ENCODE measurements around the gene CNTN2. TPM values are rescaled to one million over a fixed set of nuclear protein-coding genes. Genes with fewer than 3 reads are reported as not detected.

The CNTN2 gene
- total and polyA plus RNA-seq, 9 donors = 0.02 to 0.37 (median 0.19) TPM; not detected in 3

GRCh38 chr1:205016584-205016983 is 26.4 kb upstream of the CNTN2 start:
- no peak for DNase-seq
- intact Hi-C loops (cut with DNase I) = no loop called here
- H3K27ac ChIP-seq = no peak overlapping the region
- peaks cover 14% of the 10 kb centered on the region for H3K4me1 ChIP-seq (ENCODE audit: insufficient read depth)
- no peak overlapping the region for H3K4me3 ChIP-seq
- H3K36me3 ChIP-seq = no peaks in the 10 kb centered on the region
- H3K27me3 ChIP-seq = no peaks in the 10 kb centered on the region
- WGBS, 3 donors = 81 to 86% (median 84%) methylated on average over 13 of the region's 13 CpGs
- TF ChIP-seq, protein P1, sequence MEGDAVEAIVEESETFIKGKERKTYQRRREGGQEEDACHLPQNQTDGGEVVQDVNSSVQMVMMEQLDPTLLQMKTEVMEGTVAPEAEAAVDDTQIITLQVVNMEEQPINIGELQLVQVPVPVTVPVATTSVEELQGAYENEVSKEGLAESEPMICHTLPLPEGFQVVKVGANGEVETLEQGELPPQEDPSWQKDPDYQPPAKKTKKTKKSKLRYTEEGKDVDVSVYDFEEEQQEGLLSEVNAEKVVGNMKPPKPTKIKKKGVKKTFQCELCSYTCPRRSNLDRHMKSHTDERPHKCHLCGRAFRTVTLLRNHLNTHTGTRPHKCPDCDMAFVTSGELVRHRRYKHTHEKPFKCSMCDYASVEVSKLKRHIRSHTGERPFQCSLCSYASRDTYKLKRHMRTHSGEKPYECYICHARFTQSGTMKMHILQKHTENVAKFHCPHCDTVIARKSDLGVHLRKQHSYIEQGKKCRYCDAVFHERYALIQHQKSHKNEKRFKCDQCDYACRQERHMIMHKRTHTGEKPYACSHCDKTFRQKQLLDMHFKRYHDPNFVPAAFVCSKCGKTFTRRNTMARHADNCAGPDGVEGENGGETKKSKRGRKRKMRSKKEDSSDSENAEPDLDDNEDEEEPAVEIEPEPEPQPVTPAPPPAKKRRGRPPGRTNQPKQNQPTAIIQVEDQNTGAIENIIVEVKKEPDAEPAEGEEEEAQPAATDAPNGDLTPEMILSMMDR (IDR thresholded peaks at IDR 0.05) = no peak
- no peak for TF ChIP-seq POLR2A (IDR thresholded peaks at IDR 0.05)
- no peak for TF ChIP-seq EP300 (IDR thresholded peaks at IDR 0.05)
- no peaks in the 10 kb centered on the region for H3K9me3 ChIP-seq

DNA sequence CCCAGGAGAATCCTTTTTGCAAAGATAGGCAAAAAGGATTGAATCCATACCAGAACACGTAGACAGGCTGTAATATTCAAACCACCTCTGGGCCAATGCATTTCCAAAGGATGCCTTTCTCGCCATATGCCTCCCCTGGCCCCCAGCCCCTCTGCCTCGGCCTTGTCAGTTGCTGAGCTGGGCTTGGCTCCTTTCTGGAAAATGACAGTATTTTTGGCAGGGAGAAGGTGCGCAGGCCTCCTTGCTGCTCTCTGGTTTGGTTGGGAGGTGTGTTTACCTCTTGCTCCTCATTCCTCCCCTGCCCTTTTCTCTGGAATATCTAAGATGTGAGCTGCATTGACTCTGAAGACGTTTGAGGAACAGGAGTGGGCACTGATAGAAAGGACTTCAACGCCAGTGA is 26.0 kb upstream of the CNTN2 start:
- no peaks in the 10 kb centered on the region for H3K27me3 ChIP-seq
- no peak overlapping the region for H3K4me3 ChIP-seq
- intact Hi-C loops (cut with DNase I) = no loop called here
- no peak overlapping the region for H3K27ac ChIP-seq
- H3K9me3 ChIP-seq = no peaks in the 10 kb centered on the region
- peaks cover 10% of the 10 kb centered on the region for H3K4me1 ChIP-seq (ENCODE audit: insufficient read depth)
- WGBS, 3 donors = 85 to 86% (median 86%) methylated on average over 6 of the region's 6 CpGs
- no peak for TF ChIP-seq EP300 (IDR thresholded peaks at IDR 0.05)
- no peak for TF ChIP-seq POLR2A (IDR thresholded peaks at IDR 0.05)
- TF ChIP-seq, protein P1 (IDR thresholded peaks at IDR 0.05) = no peak
- DNase-seq = no peak
- no peaks in the 10 kb centered on the region for H3K36me3 ChIP-seq

DNA sequence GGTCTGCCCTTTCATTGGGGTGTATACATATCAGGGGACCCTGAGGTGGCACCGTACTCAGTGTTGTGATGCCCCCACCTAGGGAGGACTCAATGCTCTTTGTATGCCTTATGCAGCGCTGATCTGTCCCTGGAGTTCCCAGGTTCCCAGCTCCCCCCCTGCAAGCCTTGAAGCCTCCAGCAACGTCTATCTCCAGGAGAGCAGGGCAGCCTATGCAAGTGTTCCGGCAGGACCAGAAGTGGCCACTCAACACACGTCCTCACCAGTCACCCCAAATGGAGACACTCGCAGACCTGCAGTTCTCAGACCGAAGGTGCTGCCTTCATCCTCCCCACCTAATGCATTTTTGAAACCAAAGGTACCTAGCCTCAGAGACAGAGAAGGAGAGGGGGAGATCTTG is 25.2 kb upstream of the CNTN2 start:
- peaks cover 8% of the 10 kb centered on the region for H3K4me1 ChIP-seq (ENCODE audit: insufficient read depth)
- 93 to 95% (median 93%) methylated on average over 7 of the region's 7 CpGs for WGBS, 3 donors
- H3K36me3 ChIP-seq = no peaks in the 10 kb centered on the region
- no peak overlapping the region for H3K27ac ChIP-seq
- no peaks in the 10 kb centered on the region for H3K27me3 ChIP-seq
- intact Hi-C loops (cut with DNase I) = no loop called here
- H3K4me3 ChIP-seq = no peak overlapping the region
- no peak for TF ChIP-seq EP300 (IDR thresholded peaks at IDR 0.05)
- TF ChIP-seq, protein P1 (IDR thresholded peaks at IDR 0.05) = no peak
- no peak for TF ChIP-seq POLR2A (IDR thresholded peaks at IDR 0.05)
- no peaks in the 10 kb centered on the region for H3K9me3 ChIP-seq
- no peak for DNase-seq

- Histone ChIP-seq H3K36me3 (no peaks in the 10 kb centered on the region), H3K27me3 (no peaks in the 10 kb centered on the region), H3K27ac (no peak overlapping the region), H3K9me3 (no peaks in the 10 kb centered on the region), H3K4me3 (no peak overlapping the region), H3K4me1 (ENCODE audit: insufficient read depth) (peaks cover 8% of the 10 kb centered on the region)
- TF ChIP-seq, protein P1 (IDR thresholded peaks at IDR 0.05) = no peak
- TF ChIP-seq POLR2A (IDR thresholded peaks at IDR 0.05) (no peak), EP300 (IDR thresholded peaks at IDR 0.05) (no peak)
- WGBS, 3 donors = 61 to 78% (median 74%) methylated on average over 2 of the region's 2 CpGs
- DNase-seq = no peak
- intact Hi-C loops (cut with DNase I) = no loop called here
Observed at GRCh38 chr1:205018381-205018780, 24.6 kb upstream of the CNTN2 start.

All from ovary (tissue), 9 donors.